ENCODE results near the gene DCAKD.
A peak's percentile ranks its signal among the peaks of the same experiment; 100 is the strongest.

Gene DCAKD

DNA sequence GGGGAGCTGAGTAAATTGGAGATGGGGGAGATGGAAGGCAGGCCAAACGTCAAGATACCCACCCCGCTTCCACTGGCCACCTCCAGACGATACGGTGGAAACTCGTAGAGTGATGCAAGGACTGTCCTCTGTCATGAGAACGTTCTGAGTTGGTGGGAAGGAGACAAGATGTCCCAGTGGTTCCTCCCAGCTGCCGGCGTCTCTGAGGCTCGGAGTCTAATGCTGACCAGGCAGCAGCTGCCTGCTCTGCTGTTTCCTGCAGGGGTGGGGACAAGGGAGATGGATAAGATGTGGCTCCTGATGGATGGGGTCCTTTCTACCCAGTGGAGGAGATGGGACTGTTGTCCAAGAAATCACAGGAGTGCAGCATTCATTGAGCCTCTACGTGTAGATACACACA, 55.1 kb downstream of the DCAKD start:
- DNase-seq (ENCODE audit: low spot score) = no peak
- peak overlapping the region; percentile 45 for H3K4ac ChIP-seq (ENCODE audit: low read length)
- no peak overlapping the region for H3K23ac ChIP-seq (ENCODE audit: low read depth, low read length, poor library complexity)
- no peak overlapping the region for H3K4me2 ChIP-seq (ENCODE audit: insufficient read depth, low read length, poor library complexity, severe bottlenecking)
- H3K4me1 ChIP-seq (ENCODE audit: control insufficient read depth in 2 of 2, insufficient read depth in 1 of 2, low read depth in 1 of 2, low read length in 2 of 2) = peaks cover 0 to 4% of the 10 kb centered on the region in 2 donors
- H3K27me3 ChIP-seq (ENCODE audit: control insufficient read depth in 3 of 3, insufficient read depth in 3 of 3, low read depth in 1 of 3, low read length in 3 of 3) = peaks cover 0 to 41% (median 0%) of the 10 kb centered on the region in 3 experiments
- H4K8ac ChIP-seq (ENCODE audit: low read depth, low read length) = no peak overlapping the region
- H2AFZ ChIP-seq (ENCODE audit: low read length) = no peak overlapping the region
- H2AK5ac ChIP-seq (ENCODE audit: low read depth, low read length) = no peak overlapping the region
- H3K18ac ChIP-seq (ENCODE audit: low read length) = peak overlapping the region; percentile 8
- H3K9ac ChIP-seq (ENCODE audit: low read depth, low read length, poor library complexity) = no peak overlapping the region
- H3K4me3 ChIP-seq (ENCODE audit: low read length in 2 of 2) = no peak overlapping the region
- H3K79me1 ChIP-seq (ENCODE audit: low read depth, low read length) = no peaks in the 10 kb centered on the region
- no peak overlapping the region for H4K91ac ChIP-seq (ENCODE audit: low read depth, low read length, poor library complexity)
- H3K9me3 ChIP-seq (replicated peaks in 1 of 2; ENCODE audit: control insufficient read depth in 2 of 2, insufficient read depth in 1 of 2, low read depth in 1 of 2, low read length in 2 of 2) = peaks cover 1 to 7% of the 10 kb centered on the region in 2 donors
- H2BK5ac ChIP-seq (ENCODE audit: low read length) = no peak overlapping the region
- H2BK12ac ChIP-seq (ENCODE audit: low read length) = no peak overlapping the region
- H3K36me3 ChIP-seq (replicated peaks in 1 of 2; ENCODE audit: control insufficient read depth in 2 of 2, insufficient read depth in 2 of 2, low read length in 2 of 2) = no peaks in the 10 kb centered on the region
- H3K27ac ChIP-seq (replicated peaks; ENCODE audit: low read length) = no peak overlapping the region
- no peak overlapping the region for H2BK120ac ChIP-seq (ENCODE audit: low read depth, low read length)
- H2BK15ac ChIP-seq (ENCODE audit: low read length) = no peak overlapping the region
- whole genome bisulfite sequencing, 2 donors (ENCODE audit: extremely low coverage in 2 of 2, insufficient read length in 2 of 2, insufficient replicate concordance in 1 of 2) = no CpG with 5 or more reads among the region's 10 CpGs
- H3K14ac ChIP-seq (ENCODE audit: low read length) = no peak overlapping the region

DNA sequence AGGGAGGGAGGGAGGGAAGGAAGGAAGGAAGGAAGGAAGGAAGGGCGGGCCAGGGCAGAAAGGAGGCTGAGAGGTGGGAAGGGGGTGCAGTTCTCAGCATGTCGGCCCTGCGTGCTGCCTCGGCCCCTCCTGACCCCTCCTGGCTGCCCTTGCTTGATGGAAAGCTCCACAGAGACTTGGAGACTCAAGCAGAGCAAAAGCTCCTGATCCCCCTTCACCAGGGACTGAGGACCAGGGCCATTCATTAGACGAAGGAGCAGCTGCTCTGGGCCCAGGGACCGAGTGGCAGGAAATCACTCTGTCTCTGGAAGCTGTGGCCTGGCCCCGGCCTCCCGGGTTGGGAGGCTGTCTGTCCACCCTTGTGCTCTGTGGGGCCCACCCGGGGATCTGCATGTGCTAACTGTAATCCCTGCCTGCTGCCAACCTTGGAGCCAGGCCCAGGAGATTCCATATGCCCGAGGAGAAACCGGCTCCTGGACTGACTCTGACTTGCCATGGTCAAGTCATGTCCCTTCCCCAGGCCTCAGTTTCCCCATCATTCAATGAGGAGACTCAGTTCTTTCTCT, 55.9 kb downstream of the DCAKD start:
- no peak for DNase-seq (ENCODE audit: low spot score)
- peaks cover 1 to 7% of the 10 kb centered on the region in 2 donors for H3K9me3 ChIP-seq (replicated peaks in 1 of 2; ENCODE audit: control insufficient read depth in 2 of 2, insufficient read depth in 1 of 2, low read depth in 1 of 2, low read length in 2 of 2)
- no peak overlapping the region for H3K4me2 ChIP-seq (ENCODE audit: insufficient read depth, low read length, poor library complexity, severe bottlenecking)
- H4K91ac ChIP-seq (ENCODE audit: low read depth, low read length, poor library complexity) = no peak overlapping the region
- no peaks in the 10 kb centered on the region for H3K79me1 ChIP-seq (ENCODE audit: low read depth, low read length)
- H3K4me3 ChIP-seq (ENCODE audit: low read length in 2 of 2) = no peak overlapping the region
- no peak overlapping the region for H3K18ac ChIP-seq (ENCODE audit: low read length)
- peak overlapping the region; percentile 48 for H2AK5ac ChIP-seq (ENCODE audit: low read depth, low read length)
- WGBS, 2 donors (ENCODE audit: extremely low coverage in 2 of 2, insufficient read length in 2 of 2, insufficient replicate concordance in 1 of 2) = no CpG with 5 or more reads among the region's 11 CpGs
- no peak overlapping the region for H2BK5ac ChIP-seq (ENCODE audit: low read length)
- H3K14ac ChIP-seq (ENCODE audit: low read length) = no peak overlapping the region
- no peak overlapping the region for H2AFZ ChIP-seq (ENCODE audit: low read length)
- peaks cover 0 to 4% of the 10 kb centered on the region in 2 donors for H3K4me1 ChIP-seq (ENCODE audit: control insufficient read depth in 2 of 2, insufficient read depth in 1 of 2, low read depth in 1 of 2, low read length in 2 of 2)
- no peak overlapping the region for H2BK15ac ChIP-seq (ENCODE audit: low read length)
- no peak overlapping the region for H3K9ac ChIP-seq (ENCODE audit: low read depth, low read length, poor library complexity)
- no peak overlapping the region for H3K23ac ChIP-seq (ENCODE audit: low read depth, low read length, poor library complexity)
- no peak overlapping the region for H3K27ac ChIP-seq (replicated peaks; ENCODE audit: low read length)
- no peaks in the 10 kb centered on the region for H3K36me3 ChIP-seq (replicated peaks in 1 of 2; ENCODE audit: control insufficient read depth in 2 of 2, insufficient read depth in 2 of 2, low read length in 2 of 2)
- H2BK12ac ChIP-seq (ENCODE audit: low read length) = no peak overlapping the region
- no peak overlapping the region for H4K8ac ChIP-seq (ENCODE audit: low read depth, low read length)
- no peak overlapping the region for H2BK120ac ChIP-seq (ENCODE audit: low read depth, low read length)
- H3K4ac ChIP-seq (ENCODE audit: low read length) = no peak overlapping the region
- H3K27me3 ChIP-seq (ENCODE audit: control insufficient read depth in 3 of 3, insufficient read depth in 3 of 3, low read depth in 1 of 3, low read length in 3 of 3) = peaks cover 0 to 43% (median 0%) of the 10 kb centered on the region in 3 experiments

DNA sequence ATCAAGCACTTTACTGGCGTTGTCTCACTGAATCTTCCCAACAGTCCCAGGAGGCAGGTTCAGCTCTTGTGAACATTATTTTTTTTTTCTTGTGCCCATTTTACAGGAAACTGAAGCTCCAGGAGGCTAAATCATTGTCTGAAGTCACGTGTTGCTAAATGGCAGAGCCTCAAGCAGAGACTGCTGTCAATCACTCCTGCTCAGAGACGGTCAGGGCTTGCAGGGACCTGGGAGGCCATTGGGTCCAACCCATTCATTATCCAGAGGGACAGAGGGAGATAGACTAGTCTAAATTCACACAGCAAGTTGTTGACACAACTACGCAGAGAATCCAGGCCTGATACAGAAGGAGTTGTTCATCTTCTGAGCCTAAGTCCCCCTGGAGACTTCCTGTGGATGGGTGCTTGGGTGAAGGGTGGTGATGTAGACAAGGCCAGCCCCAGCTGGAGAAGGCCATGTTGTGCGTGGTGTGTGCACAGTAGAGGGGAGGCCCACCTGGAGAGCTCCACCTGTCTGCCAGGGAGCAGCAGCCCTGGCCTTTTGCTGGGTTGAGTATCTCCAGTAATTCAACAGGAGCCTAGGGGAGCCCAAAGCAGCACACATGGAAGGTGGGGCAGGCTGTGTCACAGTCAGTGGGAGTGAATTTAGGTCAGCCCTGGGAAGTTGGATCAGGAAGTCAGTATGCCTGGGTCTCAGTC, 59.0 kb downstream of the DCAKD start:
- Histone ChIP-seq H3K9me3 (replicated peaks in 1 of 2; ENCODE audit: control insufficient read depth in 2 of 2, insufficient read depth in 1 of 2, low read depth in 1 of 2, low read length in 2 of 2) (no peaks in the 10 kb centered on the region), H3K4me1 (ENCODE audit: control insufficient read depth in 2 of 2, insufficient read depth in 1 of 2, low read depth in 1 of 2, low read length in 2 of 2) (peaks cover 3 to 9% of the 10 kb centered on the region in 2 donors), H3K27me3 (ENCODE audit: control insufficient read depth in 3 of 3, insufficient read depth in 3 of 3, low read depth in 1 of 3, low read length in 3 of 3) (peaks cover 0 to 57% (median 6%) of the 10 kb centered on the region in 3 experiments), H3K4me2 (ENCODE audit: insufficient read depth, low read length, poor library complexity, severe bottlenecking) (no peak overlapping the region), H3K23ac (ENCODE audit: low read depth, low read length, poor library complexity) (no peak overlapping the region), H3K4ac (ENCODE audit: low read length) (no peak overlapping the region), H2BK5ac (ENCODE audit: low read length) (no peak overlapping the region), H3K9ac (ENCODE audit: low read depth, low read length, poor library complexity) (no peak overlapping the region), H3K14ac (ENCODE audit: low read length) (no peak overlapping the region), H3K79me1 (ENCODE audit: low read depth, low read length) (no peaks in the 10 kb centered on the region), H3K18ac (ENCODE audit: low read length) (no peak overlapping the region), H4K91ac (ENCODE audit: low read depth, low read length, poor library complexity) (no peak overlapping the region), H4K8ac (ENCODE audit: low read depth, low read length) (no peak overlapping the region), H2AK5ac (ENCODE audit: low read depth, low read length) (no peak overlapping the region), H3K27ac (replicated peaks; ENCODE audit: low read length) (no peak overlapping the region), H2BK120ac (ENCODE audit: low read depth, low read length) (no peak overlapping the region), H2AFZ (ENCODE audit: low read length) (no peak overlapping the region), H2BK12ac (ENCODE audit: low read length) (no peak overlapping the region), H2BK15ac (ENCODE audit: low read length) (no peak overlapping the region), H3K36me3 (replicated peaks in 1 of 2; ENCODE audit: control insufficient read depth in 2 of 2, insufficient read depth in 2 of 2, low read length in 2 of 2) (no peaks in the 10 kb centered on the region), H3K4me3 (ENCODE audit: low read length in 2 of 2) (no peak overlapping the region)
- no CpG with 5 or more reads among the region's 5 CpGs for WGBS, 2 donors (ENCODE audit: extremely low coverage in 2 of 2, insufficient read length in 2 of 2, insufficient replicate concordance in 1 of 2)
- no peak for DNase-seq (ENCODE audit: low spot score)

DNA sequence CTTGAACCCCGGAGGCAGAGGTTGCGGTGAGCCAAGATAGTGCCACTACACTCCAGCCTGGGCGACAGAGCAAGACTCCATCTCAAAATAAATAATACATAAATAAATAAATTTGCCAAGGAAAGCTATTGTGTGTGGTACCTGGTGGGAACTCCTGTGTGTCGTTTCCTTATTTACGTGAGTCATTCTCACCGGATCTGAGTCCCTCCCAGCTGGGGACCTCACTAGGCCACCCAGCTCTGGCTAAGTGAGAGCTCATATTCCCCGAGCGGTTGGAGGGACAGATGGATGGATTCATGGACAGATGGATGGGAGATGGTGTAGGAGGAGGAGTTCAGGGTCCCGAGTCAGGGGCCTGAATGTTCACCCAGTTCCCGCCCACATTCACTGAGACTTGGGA, 60.4 kb downstream of the DCAKD start:
- H3K79me1 ChIP-seq (ENCODE audit: low read depth, low read length) = no peaks in the 10 kb centered on the region
- H3K4me2 ChIP-seq (ENCODE audit: insufficient read depth, low read length, poor library complexity, severe bottlenecking) = no peak overlapping the region
- no peak overlapping the region for H2BK5ac ChIP-seq (ENCODE audit: low read length)
- no peak overlapping the region for H3K23ac ChIP-seq (ENCODE audit: low read depth, low read length, poor library complexity)
- no peak overlapping the region for H3K27ac ChIP-seq (replicated peaks; ENCODE audit: low read length)
- no peak overlapping the region for H4K91ac ChIP-seq (ENCODE audit: low read depth, low read length, poor library complexity)
- H3K27me3 ChIP-seq (ENCODE audit: control insufficient read depth in 3 of 3, insufficient read depth in 3 of 3, low read depth in 1 of 3, low read length in 3 of 3) = peaks cover 0 to 46% (median 6%) of the 10 kb centered on the region in 3 experiments
- no CpG with 5 or more reads among the region's 10 CpGs for WGBS, 2 donors (ENCODE audit: extremely low coverage in 2 of 2, insufficient read length in 2 of 2, insufficient replicate concordance in 1 of 2)
- peaks cover 6 to 12% of the 10 kb centered on the region in 2 donors for H3K4me1 ChIP-seq (ENCODE audit: control insufficient read depth in 2 of 2, insufficient read depth in 1 of 2, low read depth in 1 of 2, low read length in 2 of 2)
- H2BK15ac ChIP-seq (ENCODE audit: low read length) = peak overlapping the region; percentile 52
- no peak overlapping the region for H3K18ac ChIP-seq (ENCODE audit: low read length)
- DNase-seq (ENCODE audit: low spot score) = no peak
- no peak overlapping the region for H3K9ac ChIP-seq (ENCODE audit: low read depth, low read length, poor library complexity)
- H3K14ac ChIP-seq (ENCODE audit: low read length) = no peak overlapping the region
- no peak overlapping the region for H3K4ac ChIP-seq (ENCODE audit: low read length)
- no peak overlapping the region for H4K8ac ChIP-seq (ENCODE audit: low read depth, low read length)
- H3K9me3 ChIP-seq (replicated peaks in 1 of 2; ENCODE audit: control insufficient read depth in 2 of 2, insufficient read depth in 1 of 2, low read depth in 1 of 2, low read length in 2 of 2) = no peaks in the 10 kb centered on the region
- no peak overlapping the region for H2AFZ ChIP-seq (ENCODE audit: low read length)
- no peak overlapping the region for H3K4me3 ChIP-seq (ENCODE audit: low read length in 2 of 2)
- no peak overlapping the region for H2BK12ac ChIP-seq (ENCODE audit: low read length)
- no peaks in the 10 kb centered on the region for H3K36me3 ChIP-seq (replicated peaks in 1 of 2; ENCODE audit: control insufficient read depth in 2 of 2, insufficient read depth in 2 of 2, low read length in 2 of 2)
- H2AK5ac ChIP-seq (ENCODE audit: low read depth, low read length) = no peak overlapping the region
- H2BK120ac ChIP-seq (ENCODE audit: low read depth, low read length) = no peak overlapping the region

All from neuronal stem cell (in vitro differentiated cells).